A204.1 (cell line): ENCODE results near the gene RMRP.
A peak's percentile ranks its signal among the peaks of the same experiment; 100 is the strongest.
"Not testable (repeated sequence)": the region's sequence is repeated elsewhere in the genome, so short reads cannot be mapped to it uniquely, and the experiment has no call there.

Experiments
- FAIRE-seq: peaks from 2 replicates; lab custom pipeline; 2012; peaks lifted over from hg19 to GRCh38; lab: Jason Lieb, UNC

Gene RMRP

DNA sequence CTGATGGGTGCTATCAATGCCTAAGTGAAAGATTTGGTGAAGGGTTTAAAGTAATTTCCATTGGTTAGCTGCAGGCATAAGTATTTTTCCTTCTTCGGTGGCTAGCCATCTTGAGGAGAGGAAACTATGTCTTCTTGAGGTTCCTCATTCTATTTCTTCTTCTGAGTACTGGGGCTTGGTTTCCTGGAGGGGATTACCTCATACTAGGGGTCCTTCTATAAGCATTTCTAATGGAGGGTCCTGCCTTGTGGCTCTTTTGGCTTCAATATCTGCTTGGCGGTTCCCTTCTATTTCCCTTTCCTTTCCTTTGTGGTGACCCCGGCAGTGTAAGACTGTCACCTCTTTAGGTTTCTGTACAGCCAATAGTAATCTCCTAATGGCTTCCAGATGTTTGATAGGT is 16.3 kb downstream of the RMRP start:
- not testable (repeated sequence) for FAIRE-seq

DNA sequence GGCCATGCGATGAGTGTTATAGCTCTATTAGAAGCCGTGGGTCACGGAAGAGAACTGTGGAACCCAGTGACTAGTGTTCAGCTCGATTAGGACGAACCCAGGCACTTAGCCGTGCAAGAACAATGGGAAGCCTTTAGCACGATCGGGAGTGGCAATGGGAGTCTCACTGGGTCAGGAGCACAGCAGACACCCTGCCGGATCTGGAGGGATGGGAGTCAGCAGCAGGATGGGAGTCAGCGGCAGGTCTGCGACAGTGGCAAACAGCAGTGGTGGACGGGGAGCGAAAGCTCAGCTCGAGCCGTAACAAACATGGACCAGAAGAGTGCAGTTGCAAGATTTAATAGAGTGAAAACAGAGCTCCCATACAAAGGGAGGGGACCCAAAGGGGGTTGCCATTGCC is 17.4 kb downstream of the RMRP start:
- not testable (repeated sequence) for FAIRE-seq

DNA sequence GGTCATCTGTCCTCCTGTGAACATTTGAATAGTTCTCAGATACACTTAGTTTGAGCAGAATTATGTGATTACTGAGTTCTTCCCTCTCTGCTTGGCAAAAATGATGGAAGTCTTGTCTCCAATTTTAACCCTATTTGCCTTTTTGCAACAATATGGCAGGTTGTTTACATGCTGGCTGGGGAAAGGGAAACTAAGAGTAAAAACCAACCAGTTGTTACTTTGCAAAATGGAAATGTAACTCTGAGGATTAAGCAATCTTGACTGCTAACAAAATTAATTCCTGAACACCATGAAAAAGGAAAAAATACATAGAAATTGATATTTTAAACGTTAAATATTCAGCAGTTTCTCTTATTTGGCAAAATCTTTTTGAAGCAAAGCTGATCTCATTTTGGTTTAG is 18.2 kb downstream of the RMRP start:
- FAIRE-seq, result no peak

DNA sequence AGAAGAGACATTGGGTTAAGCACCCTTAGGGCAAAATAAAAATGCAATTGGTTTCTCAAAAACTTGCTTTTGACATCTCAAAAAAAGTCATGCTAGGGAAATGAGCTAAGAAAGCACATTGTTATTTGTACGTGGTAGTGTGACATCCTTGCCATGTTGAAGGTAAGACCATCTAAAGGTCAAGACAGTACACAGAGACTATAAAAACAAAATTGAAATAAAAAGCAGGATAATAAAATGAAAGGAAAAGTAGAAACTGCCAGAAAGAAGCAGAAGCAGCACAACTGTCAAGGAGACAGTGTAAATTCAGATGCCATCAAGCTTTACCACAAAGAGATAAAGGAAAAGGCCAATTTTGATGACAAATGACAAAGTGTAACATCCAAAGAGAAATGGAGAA is 18.6 kb downstream of the RMRP start:
- FAIRE-seq, result not testable (repeated sequence)

DNA sequence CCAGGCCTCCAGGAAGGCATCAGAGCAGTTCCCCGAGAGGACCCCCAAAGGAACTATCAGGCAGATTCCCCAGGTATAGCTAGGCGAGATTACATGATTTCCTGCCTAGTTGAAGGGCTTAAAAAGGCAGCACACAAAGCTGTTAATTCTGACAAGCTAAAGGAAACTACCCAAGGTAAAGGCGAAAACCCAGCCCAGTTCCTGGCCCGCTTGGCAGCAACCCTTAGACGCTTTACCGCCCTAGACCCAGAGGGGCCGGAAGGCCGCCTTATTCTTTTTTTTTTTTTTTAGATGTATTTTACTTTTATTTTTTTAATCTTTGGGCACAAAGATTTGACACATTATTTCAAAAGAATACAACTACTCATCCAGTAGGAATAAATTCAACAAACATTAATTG is 19.1 kb downstream of the RMRP start:
- not testable (repeated sequence) for FAIRE-seq

DNA sequence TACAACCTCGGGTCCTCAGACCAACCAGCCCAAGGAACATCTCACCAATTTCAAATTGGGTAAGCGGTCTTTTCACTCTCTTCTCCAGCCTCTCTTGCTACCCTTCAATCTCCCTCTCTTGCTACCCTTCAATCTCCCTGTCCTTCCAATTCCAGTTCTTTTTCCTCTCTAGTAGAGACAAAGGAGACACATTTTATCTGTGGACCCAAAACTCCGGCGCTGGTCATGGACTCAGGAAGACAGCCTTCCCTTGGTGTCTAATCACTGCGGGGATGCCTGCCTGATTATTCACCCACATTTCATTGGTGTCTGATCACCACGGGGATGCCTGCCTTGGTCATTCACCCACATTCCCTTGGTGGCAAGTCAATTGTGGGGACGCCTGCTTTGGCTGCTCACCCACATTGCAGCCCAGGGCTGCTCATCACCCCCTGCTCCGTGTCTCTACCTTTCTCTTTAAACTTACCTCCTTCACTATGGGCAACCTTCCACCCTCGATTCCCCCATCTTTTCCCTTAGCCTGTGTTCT is 20.3 kb downstream of the RMRP start:
- not testable (repeated sequence) for FAIRE-seq

DNA sequence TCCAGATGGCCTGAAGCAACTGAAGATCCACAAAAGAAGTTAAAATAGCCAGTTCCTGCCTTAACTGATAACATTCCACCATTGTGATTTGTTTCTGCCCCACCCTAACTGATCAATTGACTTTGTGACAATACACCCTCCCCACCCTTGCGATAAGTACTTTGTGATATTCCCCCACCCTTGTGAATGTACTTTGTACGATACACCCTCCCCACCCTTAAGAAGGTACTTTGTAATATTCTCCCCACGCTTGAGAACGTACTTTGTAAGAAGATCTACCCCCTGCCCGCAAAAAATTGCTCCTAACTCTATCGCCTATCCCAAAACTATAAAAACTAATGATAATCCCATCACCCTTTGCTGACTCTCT is 21.0 kb downstream of the RMRP start:
- not testable (repeated sequence) for FAIRE-seq

DNA sequence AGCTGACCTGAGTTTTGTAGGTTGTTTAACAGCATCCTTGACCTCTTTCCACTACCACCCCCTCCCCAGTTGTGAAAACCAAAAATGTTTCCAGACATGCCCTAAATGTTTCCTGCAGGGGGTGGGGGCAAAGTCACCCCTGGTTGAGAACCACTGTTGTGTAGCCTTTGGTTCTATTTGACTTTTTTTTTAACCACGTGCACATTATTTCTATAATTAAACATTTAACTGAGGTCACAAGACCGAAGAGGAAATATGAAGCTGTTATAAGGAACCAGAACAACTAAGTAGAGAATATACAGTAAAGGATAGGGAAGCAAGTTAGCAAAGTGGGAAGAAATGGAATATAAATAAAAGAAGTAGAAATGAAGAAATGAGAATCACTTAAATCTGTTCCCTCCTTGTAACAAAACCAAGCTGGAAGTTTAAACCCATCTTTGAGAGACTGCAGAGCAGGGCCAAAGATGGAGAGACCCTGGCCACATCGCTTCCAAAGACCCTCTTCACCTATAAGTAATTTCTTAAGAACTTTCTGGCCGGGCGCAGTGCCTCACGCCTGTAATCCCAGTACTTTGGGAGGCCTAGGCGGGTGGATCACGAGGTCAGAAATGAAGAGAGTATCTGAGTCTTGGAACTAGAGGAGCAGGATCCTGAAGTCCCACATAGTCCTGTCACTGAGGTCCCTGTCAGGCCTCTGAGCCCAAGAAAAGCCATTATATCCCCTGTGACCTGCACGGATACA is 21.5 kb downstream of the RMRP start:
- no peak for FAIRE-seq

DNA sequence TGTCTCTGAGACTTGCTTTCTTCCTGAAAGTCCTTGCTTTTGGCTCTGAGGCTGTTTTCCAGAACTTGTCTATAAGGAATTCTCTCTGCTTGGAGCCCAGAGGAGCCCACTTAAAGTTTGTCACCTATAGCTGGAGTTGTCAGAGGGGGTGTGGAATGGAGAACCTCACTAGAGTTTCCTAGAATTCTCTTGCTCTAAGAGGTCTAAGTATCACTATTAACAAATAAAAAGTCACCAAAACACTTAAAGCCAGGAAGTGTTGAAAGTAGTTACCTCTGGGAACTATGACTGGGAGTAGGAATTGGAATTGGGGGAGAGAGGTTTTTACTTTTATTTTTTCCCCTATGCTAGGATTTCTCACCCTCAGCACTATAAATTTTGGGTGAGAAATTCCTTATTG is 22.1 kb downstream of the RMRP start:
- no peak for FAIRE-seq

DNA sequence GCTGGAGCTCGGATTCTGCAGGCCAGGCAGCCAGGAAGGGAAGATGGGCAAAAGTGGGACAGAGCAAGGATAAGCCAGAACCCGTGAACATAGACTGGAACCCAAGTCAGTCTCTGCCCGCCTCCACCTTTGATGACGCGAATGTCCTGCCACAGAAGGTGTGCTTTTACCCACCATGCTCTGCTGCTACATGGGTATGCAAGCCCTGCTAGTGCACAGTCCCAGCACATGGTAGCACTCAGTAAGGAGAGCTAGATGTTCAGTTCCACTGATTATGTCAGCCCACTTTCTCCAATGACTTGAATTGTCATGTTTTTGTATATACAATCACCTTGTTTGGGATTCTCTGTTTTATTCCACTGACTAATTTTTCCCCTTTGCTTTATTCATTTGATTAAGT is 28.2 kb downstream of the RMRP start:
- FAIRE-seq, result no peak

DNA sequence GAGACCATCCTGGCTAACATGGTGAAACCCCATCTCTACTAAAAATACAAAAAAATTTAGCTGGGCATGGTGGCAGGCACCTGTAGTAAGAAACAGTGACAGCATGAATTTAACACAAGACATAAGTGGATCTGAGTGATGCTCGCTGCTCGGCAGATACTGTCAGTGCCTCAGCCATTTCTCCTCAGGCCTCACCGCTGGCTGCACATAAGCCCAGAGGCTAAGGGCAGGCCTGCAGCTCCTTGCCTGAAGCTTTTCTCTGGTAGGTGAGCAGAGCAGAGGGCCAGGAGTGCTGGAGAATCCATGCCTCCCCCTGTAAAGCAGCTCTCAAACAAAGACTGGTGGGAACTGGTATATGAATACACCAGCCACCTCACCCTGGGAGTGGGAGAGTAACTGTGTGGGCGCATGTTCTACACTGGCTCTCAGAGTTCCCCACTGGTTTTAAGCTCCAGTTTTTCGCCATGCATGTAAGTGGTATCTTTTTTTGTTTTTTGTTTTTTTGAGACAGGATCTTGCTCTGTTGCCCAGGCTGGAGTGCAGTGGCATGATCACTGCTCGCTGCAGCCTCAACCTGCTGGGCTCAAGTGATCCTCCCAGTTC is 29.3 kb downstream of the RMRP start:
- FAIRE-seq, result no peak

DNA sequence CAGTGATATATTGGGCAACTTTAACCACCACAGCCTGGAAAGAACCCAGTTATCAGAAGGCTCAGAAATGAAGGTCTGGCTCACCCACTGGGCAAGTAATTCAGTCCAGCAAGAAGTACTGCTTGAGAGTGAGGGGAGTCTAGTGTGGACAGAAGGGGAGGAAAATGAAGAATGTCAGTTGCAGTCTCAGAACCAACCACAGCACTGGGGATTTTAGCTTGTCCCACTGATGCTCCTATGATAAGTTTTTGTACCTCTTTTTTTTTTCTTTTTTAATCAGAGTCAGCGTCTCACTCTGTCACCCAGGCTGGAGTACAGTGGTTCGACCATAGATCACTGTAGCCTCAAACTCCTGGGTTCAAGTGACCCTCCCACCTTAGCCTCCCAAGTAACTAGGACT is 30.2 kb downstream of the RMRP start:
- no peak for FAIRE-seq

DNA sequence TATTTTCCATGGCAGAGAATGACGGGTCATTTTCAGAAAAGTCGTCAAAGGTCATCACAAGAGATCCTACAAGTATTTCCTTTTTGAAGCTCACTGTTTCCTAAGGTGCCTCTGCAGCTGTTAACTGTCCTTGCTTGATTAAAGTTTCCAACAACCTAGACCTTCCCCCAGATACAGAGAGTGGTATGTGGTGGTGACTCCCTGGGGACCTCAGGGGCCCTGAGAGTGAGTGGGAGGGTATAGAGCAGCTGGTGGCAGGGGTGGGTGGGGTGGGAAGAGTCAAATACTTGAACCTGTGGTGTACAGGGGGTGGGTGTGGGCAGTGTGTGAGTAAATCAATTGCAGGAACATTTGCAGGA is 38.0 kb downstream of the RMRP start:
- no peak for FAIRE-seq

DNA sequence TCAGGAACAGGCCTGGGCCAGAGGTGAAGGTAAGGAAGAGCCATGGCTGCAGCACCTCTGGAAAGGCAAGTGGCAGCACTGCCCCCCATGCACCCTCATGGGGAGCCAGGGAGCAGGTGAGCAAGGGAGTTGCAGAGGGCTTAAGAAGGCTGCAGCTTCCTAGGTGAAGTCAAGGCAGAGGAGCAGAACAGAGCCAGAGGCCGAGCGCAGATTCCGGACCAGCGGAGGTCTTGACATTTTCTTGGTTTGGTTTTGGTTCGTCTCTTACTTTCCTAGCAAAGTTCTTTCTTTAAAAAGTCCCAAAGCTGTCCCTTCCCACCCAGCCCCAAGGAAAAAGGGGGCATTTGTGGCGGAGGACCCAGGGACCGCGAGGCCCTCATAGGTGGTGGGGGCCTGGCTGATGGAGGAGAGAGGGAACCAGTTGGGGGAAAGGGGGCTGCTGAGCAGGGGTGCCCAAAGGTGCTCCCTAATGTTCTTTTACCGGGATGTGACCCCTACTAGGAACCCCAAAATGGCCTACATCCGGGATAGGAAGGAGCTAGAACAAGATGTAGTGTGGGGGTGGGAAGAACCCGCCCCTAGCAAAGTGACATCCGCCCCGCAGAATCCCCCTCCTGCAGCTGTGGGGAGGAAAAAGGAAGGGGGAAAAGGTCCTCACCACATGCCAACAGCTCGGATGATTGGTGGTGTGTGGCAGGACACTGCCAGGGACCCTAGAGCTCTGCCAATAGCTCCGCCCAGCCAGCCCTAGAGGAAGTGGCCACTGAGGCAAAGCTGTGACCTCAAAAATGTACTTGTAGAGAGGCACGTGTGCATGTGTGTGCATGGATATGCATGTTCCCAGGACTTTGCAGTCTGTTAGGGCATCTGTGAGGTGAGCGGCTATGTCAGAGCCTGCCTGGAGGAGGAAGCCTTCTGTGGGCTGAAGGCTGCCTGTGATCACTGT is 38.7 kb downstream of the RMRP start:
- no peak for FAIRE-seq

DNA sequence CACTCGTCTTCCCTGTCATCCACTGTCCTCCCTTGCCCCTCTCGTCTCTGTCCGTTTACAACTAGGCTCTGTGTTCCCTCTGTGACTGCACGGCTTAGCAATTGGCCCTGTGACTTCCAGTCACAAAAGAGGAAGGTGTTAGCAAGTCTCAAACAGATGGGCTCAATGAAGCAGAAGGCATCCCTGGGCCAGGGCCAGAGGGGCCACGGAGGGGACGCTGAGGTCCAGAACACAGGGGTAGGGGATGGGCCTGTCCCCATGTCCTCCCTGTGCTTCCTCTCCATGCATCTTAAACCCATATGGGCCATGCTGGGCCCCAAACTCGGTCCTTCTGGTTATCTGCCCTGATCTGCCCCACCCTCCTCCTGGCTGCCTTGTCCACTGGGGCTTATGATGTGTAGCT is 39.5 kb downstream of the RMRP start, which contains the start of gene CD72:
Gene CD72, minus strand, starts transcription at position 89 of the 403 bp plus-strand sequence. CDS start 110 bp downstream, outside the sequence.
- FAIRE-seq, result no peak

DNA sequence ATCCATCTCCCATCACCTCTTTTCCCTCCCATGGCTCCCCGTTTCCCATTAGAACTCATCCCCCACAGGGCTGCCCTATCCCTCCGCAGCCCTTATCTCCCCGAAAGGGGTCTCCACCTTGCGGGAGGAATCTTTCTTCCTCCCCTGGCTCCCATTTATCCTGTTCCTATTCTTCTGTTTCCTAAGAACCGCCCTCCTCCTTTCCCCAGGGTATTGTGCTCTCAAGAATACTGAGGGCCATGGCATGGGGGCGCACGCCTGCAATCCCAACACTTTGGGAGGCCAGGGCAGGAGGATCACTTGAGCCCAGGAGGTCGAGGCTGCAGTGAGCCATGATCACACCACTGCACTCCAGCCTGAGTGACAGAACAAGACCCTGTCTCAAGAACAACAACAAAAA is 40.3 kb downstream of the RMRP start:
- FAIRE-seq, result no peak

DNA sequence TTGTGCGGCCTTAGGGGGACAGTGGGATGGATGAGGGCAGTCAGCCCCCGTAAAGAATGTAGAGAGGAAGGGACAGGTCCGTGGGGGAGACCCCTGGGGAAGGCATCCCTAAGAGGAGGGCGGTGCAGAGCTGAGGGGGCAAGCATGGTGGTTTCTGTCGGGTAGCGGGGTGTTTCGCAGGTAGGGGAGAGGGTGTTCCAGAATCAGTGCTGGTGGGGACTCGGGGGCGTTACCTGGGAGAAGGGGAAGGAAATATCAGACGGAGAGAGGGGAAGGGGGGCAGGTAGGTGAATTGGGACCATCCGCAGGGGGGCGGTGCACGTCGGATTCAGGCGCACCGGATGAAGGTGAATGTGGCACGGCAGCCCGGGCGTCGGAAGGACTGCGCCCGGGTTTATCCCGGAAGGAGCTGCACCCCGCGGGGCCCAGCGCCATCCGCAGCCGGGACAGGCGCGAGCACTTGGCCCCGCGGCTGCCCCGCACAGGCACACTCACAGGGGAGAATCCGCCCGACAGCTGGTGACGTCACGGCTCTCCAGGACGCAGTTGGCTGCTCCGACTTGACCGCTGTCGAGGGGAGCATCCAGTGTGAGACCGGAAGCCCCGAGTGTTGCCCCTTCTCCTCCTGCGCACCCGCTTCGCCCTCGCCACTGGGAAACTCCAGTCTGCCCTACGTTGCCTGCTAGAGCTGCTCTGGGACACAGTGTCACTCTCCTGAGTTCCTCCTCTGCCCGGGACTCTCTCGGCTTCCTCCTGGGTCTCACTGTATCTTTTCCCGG is 40.9 kb downstream of the RMRP start:
- FAIRE-seq, result no peak

DNA sequence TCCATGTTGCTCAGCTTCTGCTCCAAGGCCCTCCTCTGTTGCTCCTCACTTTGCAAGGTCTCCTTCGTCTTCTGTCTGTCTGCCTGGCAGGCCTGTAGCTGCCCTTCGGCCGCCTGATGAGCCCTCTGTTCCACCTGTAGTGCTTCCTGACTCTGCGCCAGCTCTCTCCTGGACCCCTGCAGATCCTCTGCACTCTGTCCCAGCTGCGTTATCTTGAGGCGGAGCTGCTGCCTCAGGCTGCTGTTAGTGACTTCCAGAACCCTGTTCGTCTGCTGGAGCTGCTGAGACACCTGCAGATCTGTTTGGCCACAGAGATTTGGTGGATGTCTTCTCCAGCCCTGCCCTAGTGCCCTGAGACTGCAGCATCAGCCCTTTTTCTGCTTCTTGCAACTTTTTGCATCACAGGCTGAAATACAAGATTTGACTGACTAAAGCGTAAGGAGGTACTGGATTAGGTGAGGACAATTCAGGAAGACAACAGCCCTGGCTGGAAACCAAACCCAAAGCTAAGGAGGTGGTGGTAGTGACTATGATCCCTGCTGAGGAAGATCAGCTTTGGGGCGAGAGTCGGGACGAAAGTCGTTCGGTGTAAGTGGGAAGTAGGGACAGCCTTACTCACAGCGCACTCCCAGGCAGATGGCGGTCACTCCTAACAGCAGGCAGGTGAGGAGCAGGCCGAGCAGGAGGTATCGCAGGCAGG is 41.7 kb downstream of the RMRP start:
- FAIRE-seq, result no peak

DNA sequence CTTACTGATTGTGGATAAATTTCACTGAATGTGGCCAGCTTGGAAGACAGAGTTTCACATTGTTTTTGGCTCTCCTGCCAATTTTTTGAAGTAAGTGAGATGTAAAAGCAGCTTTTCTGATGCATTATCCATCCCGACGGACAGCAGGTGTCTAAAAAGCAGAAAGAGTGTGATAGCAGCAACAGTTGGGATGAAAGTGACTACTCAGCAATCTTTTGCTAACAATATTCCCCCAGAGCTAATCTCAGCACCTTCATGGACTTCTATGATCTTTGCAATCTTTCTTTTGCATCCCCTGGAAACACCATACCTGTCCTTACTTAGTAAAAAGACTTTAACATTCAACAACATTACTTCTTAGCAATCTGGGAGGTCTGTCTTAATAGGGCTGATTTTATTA is 45.0 kb downstream of the RMRP start:
- no peak for FAIRE-seq

DNA sequence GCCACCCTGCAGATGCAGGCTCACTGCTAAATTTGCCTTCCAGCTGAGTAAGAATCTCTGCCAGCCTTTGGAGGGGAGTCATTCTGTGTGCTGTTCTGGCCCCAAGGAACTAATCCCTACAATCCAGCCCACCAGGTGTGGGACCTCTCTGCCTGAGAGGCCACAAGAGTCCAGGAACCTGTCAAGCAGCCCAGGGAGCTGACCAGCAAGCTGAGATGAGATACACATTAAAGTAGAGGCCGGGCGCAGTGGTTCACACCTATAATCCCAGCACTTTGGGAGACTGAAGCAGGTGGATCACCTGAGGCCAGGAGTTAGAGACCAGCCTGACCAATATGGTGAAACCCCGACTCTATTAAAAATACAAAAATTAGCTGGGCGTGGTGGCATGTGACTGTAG is 45.8 kb downstream of the RMRP start:
- not testable (repeated sequence) for FAIRE-seq

DNA sequence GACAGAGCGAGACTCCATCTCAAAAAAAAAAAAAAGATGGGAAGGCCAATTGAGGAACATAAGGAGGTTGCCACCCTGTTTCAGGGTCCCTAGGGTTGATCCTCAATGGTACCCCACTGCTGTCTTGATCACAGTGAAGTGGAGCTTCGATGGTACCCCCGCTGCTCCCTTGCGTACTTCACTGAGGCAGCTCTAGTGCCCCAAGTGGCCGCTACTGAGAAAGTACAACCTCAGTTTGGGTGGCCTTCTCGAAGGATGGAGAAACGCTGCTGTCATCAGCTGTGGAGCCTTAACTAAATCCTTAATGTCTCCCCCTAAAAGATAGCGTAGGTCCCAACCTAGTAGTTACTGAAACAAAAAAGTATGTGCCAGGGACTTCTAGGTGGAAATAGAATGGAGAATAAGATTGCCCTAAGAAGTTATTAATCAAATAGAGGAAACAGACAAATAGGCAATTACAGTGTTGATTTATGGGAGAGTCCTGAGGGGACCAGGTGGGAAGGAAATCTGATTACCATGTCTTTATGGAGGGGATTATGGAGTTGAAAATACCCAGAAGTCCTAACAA is 46.5 kb downstream of the RMRP start:
- FAIRE-seq, result peak; percentile 41
